WERI-Rb-1 (cell line): ENCODE measurements around the gene CELA3A.
A peak's percentile ranks its signal among the peaks of the same experiment; 100 is the strongest.
"Not testable (repeated sequence)": the region's sequence is repeated elsewhere in the genome, so short reads cannot be mapped to it uniquely, and the experiment has no call there.

Source experiments
- DNase-seq: peaks from one replicate; pipeline ENCODE4 v3.0.0-alpha.2; 2020
- H3K27ac ChIP-seq: fragments of 250-450 bp; sonication (Bioruptor Pico); 2 replicates; pipeline ENCODE4 v1.5.1; 2020; ENCODE audit warnings: mild to moderate bottlenecking, moderate library complexity
- H3K27me3 ChIP-seq: fragments of 250-450 bp; sonication (Bioruptor Pico); 2 replicates; pipeline ENCODE4 v1.5.1; 2021; ENCODE audit warnings: mild to moderate bottlenecking, low read depth, moderate library complexity; ENCODE audit not compliant: insufficient read depth, severe bottlenecking
- H3K36me3 ChIP-seq: fragments of 250-450 bp; sonication (Bioruptor Pico); 2 replicates; pipeline ENCODE4 v1.5.1; 2020; ENCODE audit warnings: mild to moderate bottlenecking, moderate library complexity
- H3K4me3 ChIP-seq: 2 replicates; pipeline ENCODE4 v1.5.1; 2011; ENCODE audit warnings: low read depth, mild to moderate bottlenecking, control low read depth, low read length
- H3K9me3 ChIP-seq: fragments of 250-450 bp; sonication (Bioruptor Pico); 2 replicates; pipeline ENCODE4 v1.5.1; 2021; ENCODE audit warnings: mild to moderate bottlenecking, moderate library complexity; ENCODE audit not compliant: severe bottlenecking
- TF ChIP-seq, protein P1 (sequence below): IDR thresholded peaks from 2 replicates; pipeline ENCODE4 v1.5.1; 2011; ENCODE audit warnings: low read depth, mild to moderate bottlenecking, control low read depth, inconsistent platforms, low read length

CELA3A gene

GRCh38 chr1:21975296-21975695 lies 26.2 kb upstream of the CELA3A start:
- H3K27me3 ChIP-seq, H3K4me3 ChIP-seq, H3K27ac ChIP-seq, H3K36me3 ChIP-seq, H3K9me3 ChIP-seq, DNase-seq: not testable (repeated sequence)

DNA sequence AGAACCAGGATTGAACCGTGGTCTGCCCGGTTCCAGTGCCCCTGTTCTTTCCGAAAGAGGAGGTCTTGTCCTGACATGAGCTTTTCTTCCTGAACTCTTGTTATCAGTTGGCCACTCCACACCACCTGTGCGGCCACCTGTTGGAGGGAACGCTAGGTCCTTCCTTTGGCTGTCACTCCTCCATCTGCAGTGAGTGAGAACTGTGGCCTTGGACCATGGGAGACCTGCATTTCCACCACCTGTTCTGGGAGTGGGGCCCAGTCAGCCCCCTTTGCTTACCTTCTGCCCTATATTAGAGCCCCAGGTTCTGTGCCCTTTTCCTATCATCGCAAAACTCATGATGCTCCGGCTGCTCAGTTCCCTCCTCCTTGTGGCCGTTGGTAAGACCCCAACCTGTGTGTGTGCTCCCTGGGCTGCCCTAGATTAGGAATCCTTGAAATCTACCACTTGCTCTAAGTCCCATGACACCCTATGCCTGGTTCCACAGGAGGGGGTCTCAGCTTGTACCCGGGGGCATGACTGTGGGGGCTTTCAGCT lies 24.7 kb upstream of the CELA3A start, which contains the start of gene CELA3B:
Gene CELA3B (plus strand): TSS at position 320 of the 537 bp plus-strand sequence. CDS start 18 bp downstream, at position 338.
- H3K4me3 ChIP-seq, H3K27ac ChIP-seq, H3K27me3 ChIP-seq, H3K36me3 ChIP-seq, DNase-seq, H3K9me3 ChIP-seq: not testable (repeated sequence)

GRCh38 chr1:21978209-21978608 lies 23.2 kb upstream of the CELA3A start:
- not testable (repeated sequence) for H3K9me3 ChIP-seq, DNase-seq, H3K36me3 ChIP-seq, H3K27me3 ChIP-seq, H3K27ac ChIP-seq, H3K4me3 ChIP-seq

GRCh38 chr1:21980515-21981220 lies 20.8 kb upstream of the CELA3A start:
- not testable (repeated sequence) for H3K27me3 ChIP-seq, DNase-seq, H3K27ac ChIP-seq, H3K4me3 ChIP-seq, H3K36me3 ChIP-seq, H3K9me3 ChIP-seq

DNA sequence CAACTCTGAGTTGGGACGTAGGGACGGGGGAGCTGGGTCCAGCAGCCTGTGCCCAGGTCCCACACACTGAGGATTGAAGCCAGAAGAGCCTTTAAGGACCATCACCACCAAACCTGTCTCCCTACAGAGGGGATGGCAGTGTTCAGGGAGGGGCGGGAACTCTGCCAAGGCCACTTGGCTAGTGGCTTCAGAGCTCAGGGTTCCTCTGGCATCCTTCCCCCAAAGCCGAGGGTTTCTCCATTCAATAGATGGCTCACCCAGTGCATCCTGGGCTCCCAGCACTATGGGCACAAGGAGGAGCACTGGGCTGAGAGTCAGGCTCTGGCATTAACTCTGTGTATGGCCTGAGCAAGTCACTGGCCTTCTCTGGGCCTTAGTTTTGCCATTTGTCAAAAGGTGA lies 20.2 kb upstream of the CELA3A start:
- not testable (repeated sequence) for H3K27me3 ChIP-seq, H3K36me3 ChIP-seq, DNase-seq, H3K4me3 ChIP-seq, H3K9me3 ChIP-seq, H3K27ac ChIP-seq

DNA sequence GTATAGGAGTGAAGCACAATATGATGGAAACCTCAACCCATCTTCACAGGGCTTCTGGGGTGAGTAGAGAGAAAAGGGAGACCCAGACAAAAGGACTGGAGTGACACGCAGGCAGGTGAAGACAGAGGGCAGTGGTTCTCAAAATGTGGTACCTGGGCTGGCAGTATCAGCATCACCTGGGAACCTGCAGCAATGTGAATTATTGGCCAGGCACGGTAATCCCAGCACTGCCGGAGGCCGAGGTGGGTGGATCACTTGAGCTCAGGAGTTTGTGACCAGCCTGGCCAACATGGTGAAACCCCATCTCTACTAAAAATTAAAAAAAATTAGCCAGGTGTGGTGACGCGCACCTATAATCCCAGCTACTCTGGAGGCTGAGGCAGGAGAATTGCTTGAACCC lies 19.3 kb upstream of the CELA3A start:
- H3K9me3 ChIP-seq, H3K36me3 ChIP-seq, H3K4me3 ChIP-seq, H3K27ac ChIP-seq, H3K27me3 ChIP-seq, DNase-seq: not testable (repeated sequence)
- TF ChIP-seq, protein P1, sequence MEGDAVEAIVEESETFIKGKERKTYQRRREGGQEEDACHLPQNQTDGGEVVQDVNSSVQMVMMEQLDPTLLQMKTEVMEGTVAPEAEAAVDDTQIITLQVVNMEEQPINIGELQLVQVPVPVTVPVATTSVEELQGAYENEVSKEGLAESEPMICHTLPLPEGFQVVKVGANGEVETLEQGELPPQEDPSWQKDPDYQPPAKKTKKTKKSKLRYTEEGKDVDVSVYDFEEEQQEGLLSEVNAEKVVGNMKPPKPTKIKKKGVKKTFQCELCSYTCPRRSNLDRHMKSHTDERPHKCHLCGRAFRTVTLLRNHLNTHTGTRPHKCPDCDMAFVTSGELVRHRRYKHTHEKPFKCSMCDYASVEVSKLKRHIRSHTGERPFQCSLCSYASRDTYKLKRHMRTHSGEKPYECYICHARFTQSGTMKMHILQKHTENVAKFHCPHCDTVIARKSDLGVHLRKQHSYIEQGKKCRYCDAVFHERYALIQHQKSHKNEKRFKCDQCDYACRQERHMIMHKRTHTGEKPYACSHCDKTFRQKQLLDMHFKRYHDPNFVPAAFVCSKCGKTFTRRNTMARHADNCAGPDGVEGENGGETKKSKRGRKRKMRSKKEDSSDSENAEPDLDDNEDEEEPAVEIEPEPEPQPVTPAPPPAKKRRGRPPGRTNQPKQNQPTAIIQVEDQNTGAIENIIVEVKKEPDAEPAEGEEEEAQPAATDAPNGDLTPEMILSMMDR, result 0 out of 2 replicates have a peak, but pooled peaks have one; percentile 7

- H3K27ac ChIP-seq, H3K9me3 ChIP-seq, DNase-seq, H3K4me3 ChIP-seq, H3K27me3 ChIP-seq, H3K36me3 ChIP-seq: not testable (repeated sequence)
Observed at GRCh38 chr1:21983539-21983938, 17.9 kb upstream of the CELA3A start.

- not testable (repeated sequence) for H3K4me3 ChIP-seq, DNase-seq, H3K9me3 ChIP-seq, H3K27me3 ChIP-seq, H3K36me3 ChIP-seq, H3K27ac ChIP-seq
Observed at GRCh38 chr1:21985893-21986292, 15.6 kb upstream of the CELA3A start.

GRCh38 chr1:21986386-21986785 lies 15.1 kb upstream of the CELA3A start:
- H3K36me3 ChIP-seq, H3K9me3 ChIP-seq, H3K4me3 ChIP-seq, DNase-seq, H3K27ac ChIP-seq, H3K27me3 ChIP-seq: not testable (repeated sequence)

- DNase-seq, H3K36me3 ChIP-seq, H3K9me3 ChIP-seq, H3K27ac ChIP-seq, H3K27me3 ChIP-seq, H3K4me3 ChIP-seq: not testable (repeated sequence)
Observed at GRCh38 chr1:21989672-21990393, 11.6 kb upstream of the CELA3A start.

DNA sequence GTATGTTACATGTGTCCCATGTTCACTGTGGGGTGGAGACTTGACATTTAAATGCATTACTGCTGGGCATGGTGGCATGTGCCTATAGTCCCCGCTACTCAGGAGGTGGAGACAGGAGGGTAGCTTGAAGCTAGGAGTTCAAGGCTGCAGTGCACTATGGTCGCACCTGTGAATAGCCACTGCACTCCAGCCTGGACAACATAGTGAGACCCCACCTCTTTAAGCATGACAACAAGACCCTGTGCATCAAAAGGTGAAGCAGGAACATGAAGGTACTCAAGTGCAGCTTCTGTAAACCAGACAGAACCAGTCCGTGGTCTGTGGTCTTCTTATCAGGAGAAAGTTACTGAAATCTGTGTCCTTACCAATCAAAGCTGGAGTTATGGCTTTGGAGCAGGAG lies 9.3 kb upstream of the CELA3A start:
- H3K36me3 ChIP-seq, H3K9me3 ChIP-seq, DNase-seq: not testable (repeated sequence)

GRCh38 chr1:21994716-21995115 lies 6.7 kb upstream of the CELA3A start:
- not testable (repeated sequence) for H3K27ac ChIP-seq, H3K27me3 ChIP-seq, H3K4me3 ChIP-seq

More for the DNA sequence above, 9.3 kb upstream of the CELA3A start:
- not testable (repeated sequence) for H3K27ac ChIP-seq, H3K27me3 ChIP-seq, H3K4me3 ChIP-seq

GRCh38 chr1:21996663-21996970 lies 4.8 kb upstream of the CELA3A start:
- DNase-seq, H3K4me3 ChIP-seq, H3K36me3 ChIP-seq, H3K9me3 ChIP-seq, H3K27ac ChIP-seq, H3K27me3 ChIP-seq: not testable (repeated sequence)

More at GRCh38 chr1:21994716-21995115, 6.7 kb upstream of the CELA3A start:
- not testable (repeated sequence) for H3K9me3 ChIP-seq, H3K36me3 ChIP-seq, DNase-seq
